Hindlimb muscle (tissue), 1 donor: ENCODE measurements around the gene CXCR5. TPM values are rescaled to one million over a fixed set of nuclear protein-coding genes. Genes with fewer than 3 reads are reported as not detected.
"Not testable (repeated sequence)": the region's sequence is repeated elsewhere in the genome, so short reads cannot be mapped to it uniquely, and the experiment has no call there.

Source experiments
- DNase-seq: peaks from one replicate; pipeline ENCODE4 v3.0.0-alpha.2; 2013
- polyA plus RNA-seq: library from polyadenylated mRNA; unstranded; fragments of 120-200 nt; gene quantifications from one replicate; pipeline ENCODE4 v1.2.1, GENCODE V29; 2013; ENCODE audit not compliant: insufficient read length

The CXCR5 gene
- not detected for polyA plus RNA-seq

- no peak for DNase-seq
Observed at GRCh38 chr11:118883368-118884071, at the start of gene CXCR5. TSS of gene CXCR5 (plus strand) at chr11:118883892. CDS start at chr11:118883942, 50 bp downstream.

GRCh38 chr11:118834427-118835028 lies 49.2 kb upstream of the CXCR5 start:
- DNase-seq = peak; percentile 10

GRCh38 chr11:118837868-118838267 lies 45.8 kb upstream of the CXCR5 start:
- no peak for DNase-seq

- DNase-seq = no peak
Observed at GRCh38 chr11:118838905-118839553, 44.7 kb upstream of the CXCR5 start.

GRCh38 chr11:118841469-118842242 lies 42.0 kb upstream of the CXCR5 start:
- DNase-seq = no peak

- no peak for DNase-seq
Observed at GRCh38 chr11:118842369-118842768, 41.3 kb upstream of the CXCR5 start.

GRCh38 chr11:118842843-118843242 lies 40.8 kb upstream of the CXCR5 start:
- not testable (repeated sequence) for DNase-seq

GRCh38 chr11:118843565-118843964 lies 40.1 kb upstream of the CXCR5 start:
- no peak for DNase-seq

- no peak for DNase-seq
Observed at GRCh38 chr11:118845369-118845768, 38.3 kb upstream of the CXCR5 start.

- no peak for DNase-seq
Observed at GRCh38 chr11:118846181-118846935, 37.3 kb upstream of the CXCR5 start.

GRCh38 chr11:118849825-118850224 lies 33.9 kb upstream of the CXCR5 start:
- DNase-seq = no peak

GRCh38 chr11:118851970-118852369 lies 31.7 kb upstream of the CXCR5 start:
- no peak for DNase-seq

- DNase-seq = no peak
Observed at GRCh38 chr11:118853678-118854077, 30.0 kb upstream of the CXCR5 start.

GRCh38 chr11:118856314-118856713 lies 27.4 kb upstream of the CXCR5 start:
- no peak for DNase-seq

GRCh38 chr11:118857385-118857784 lies 26.3 kb upstream of the CXCR5 start:
- no peak for DNase-seq

GRCh38 chr11:118859973-118860372 lies 23.7 kb upstream of the CXCR5 start:
- no peak for DNase-seq

GRCh38 chr11:118868659-118869058 lies 15.0 kb upstream of the CXCR5 start:
- no peak for DNase-seq

GRCh38 chr11:118870396-118871343 lies 13.0 kb upstream of the CXCR5 start:
- no peak for DNase-seq

GRCh38 chr11:118872403-118872821 lies 11.3 kb upstream of the CXCR5 start:
- no peak for DNase-seq

GRCh38 chr11:118873804-118874203 lies 9.9 kb upstream of the CXCR5 start:
- no peak for DNase-seq

- DNase-seq = no peak
Observed at GRCh38 chr11:118876286-118876685, 7.4 kb upstream of the CXCR5 start.
